Activated T-cell treated with anti-CD3 and anti-CD28 coated beads, Interleukin-2, amount 50 U/mL, for 1 hour (primary cell): Measurements from ENCODE around the gene SLC26A3.

Experiments used
- DNase-seq: peaks from one replicate; pipeline ENCODE4 v3.0.0-alpha.2; 2020

SLC26A3 gene

GRCh38 chr7:107743567-107744344 lies 59.3 kb downstream of the SLC26A3 start, which contains the start of gene CBLL1:
CBLL1 (plus strand) TSS chr7:107744142; CDS start chr7:107744164, 22 bp downstream.
- DNase-seq: peak; percentile 98

DNA sequence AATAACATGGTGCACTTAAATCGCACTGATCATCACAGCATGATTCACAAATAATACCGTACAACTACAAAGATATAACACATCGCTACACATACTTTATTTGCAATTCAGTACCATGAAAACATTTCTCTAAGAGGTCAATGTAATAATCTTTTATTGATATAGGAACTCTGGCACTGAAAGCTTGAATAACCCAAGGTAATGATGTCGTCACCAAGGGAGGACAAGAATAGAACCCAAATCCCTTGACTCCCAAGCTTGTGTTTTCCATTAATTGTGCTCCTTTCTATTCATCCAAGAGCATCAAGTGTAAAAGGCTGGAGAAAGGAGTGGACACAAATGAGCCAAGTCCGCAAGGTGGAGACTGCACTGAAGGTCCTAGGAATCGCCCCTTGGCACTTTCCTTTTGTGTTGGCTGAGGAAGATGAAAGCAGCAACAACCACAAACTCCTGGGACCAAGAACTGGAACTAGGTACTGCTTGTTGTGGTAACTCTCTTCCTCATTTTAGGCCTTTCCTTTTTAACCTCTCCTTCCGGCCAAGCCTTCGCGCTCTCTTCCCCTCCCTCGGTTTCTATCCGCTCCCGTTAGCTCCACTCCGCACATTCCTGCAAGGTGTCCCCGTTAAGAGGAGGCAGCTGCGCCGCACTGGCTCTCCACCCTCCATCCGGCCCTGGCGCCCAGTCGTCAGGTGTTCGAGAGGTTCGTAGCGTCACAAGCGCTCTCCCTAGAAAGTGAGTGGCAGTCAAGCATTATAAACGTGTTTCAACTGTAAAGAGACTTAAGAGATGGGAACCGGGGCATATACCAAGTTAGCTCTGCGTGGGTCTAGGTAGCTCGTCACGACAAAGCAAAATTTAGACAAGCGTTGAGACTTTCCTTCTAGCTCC lies 60.1 kb downstream of the SLC26A3 start:
- no peak for DNase-seq

DNA sequence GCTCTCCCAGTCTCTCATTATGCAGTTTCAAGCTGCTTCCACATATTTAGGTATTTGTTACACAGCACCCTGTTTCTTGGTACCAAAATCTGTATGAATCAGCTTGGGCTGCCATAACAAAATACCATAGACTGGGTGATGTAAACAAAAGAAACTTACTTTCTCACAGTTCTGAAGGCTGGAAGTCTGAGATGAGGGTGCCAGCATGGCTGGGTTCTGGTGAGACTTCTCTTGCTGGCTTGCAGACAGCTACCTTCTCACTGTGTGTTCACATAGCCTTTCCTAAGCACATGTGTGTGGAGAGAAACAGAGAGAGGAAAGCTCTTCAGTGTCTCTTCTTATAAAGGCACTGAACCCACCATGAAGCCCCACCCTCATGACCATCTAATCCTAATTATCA lies 74.7 kb downstream of the SLC26A3 start:
- no peak for DNase-seq

GRCh38 chr7:107726356-107727130 lies 76.5 kb downstream of the SLC26A3 start:
- DNase-seq: no peak

GRCh38 chr7:107725138-107725740 lies 77.8 kb downstream of the SLC26A3 start:
- DNase-seq: no peak

DNA sequence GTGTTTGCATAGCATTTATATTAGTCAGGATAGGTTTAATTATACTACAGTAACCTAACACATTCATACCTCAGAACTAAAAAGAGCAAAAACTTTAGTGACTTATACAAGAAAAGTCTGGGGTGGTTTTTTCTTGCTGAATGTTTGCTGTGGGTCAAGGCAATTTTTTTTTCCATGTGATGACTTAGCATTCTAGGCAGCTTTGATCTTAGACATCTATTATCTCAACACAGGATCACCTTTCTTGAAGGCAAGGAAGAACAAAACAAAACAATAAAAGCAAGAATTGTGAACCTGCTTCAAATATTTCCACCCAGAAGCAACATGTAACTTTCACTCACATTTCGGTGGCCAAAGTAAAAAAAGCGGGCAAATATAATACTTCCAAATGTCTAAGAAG lies 79.8 kb downstream of the SLC26A3 start:
- no peak for DNase-seq

- no peak for DNase-seq
Observed at GRCh38 chr7:107721286-107721685, 81.7 kb downstream of the SLC26A3 start.

- DNase-seq: no peak
Observed at GRCh38 chr7:107718456-107719193, 84.4 kb downstream of the SLC26A3 start.

GRCh38 chr7:107715531-107715930 lies 87.5 kb downstream of the SLC26A3 start:
- DNase-seq: no peak
